OCI-LY3 (cell line): Measurements from ENCODE around the gene PDGFA.

Experiments used
- CTCF ChIP-seq: fragments of 200-600, 300-600 bp; sonication (generic); IDR thresholded peaks from 2 replicates; pipeline ENCODE4 v1.5.1; 2014; ENCODE audit warnings: antibody characterized with exemption, low read length, low read depth
- EZH2phosphoT487 ChIP-seq: fragments of 200-600 bp; shearing (Covaris generic); IDR thresholded peaks from 2 replicates; pipeline ENCODE4 v1.6.1; 2018; ENCODE audit warnings: antibody characterized with exemption, mixed run types, low read depth

DNA sequence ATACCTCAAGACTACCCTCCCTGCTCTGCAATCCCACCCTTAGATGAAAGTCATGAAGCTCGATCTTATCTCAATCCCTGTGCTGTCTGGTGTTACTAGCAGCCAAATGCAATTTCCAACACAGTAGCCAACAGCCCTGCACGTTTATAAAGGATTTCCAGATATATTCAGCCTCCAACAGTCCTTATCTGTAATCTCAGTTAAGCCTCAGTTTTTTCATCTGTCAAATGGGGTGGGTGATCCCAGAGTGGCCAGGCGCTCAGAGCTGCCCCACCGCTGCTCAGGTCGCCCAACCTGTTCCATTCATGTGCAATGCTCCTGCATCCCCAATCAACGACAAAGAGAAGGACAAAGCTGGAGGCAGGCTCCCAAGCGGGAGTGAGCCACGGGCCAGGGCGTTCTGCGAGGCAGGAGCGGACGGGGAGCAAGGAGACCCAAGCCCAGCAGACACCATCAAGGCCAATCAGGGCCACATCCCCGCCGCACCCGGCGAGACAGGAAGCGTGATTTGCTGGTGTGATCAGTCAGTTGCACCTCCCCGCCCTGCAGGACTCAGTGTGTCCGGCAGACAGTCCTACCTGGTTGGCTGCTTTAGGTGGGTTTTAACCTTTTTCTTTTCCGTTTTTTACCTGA, 19.7 kb downstream of the PDGFA start:
- TF ChIP-seq CTCF (no peak), EZH2phosphoT487 (no peak)
